Caki2 (cell line): ENCODE measurements around the gene RAPSN. TPM values are rescaled to one million over a fixed set of nuclear protein-coding genes. Genes with fewer than 3 reads are reported as not detected.

ENCODE experiments used
- DNase-seq: peaks from one replicate; pipeline ENCODE4 v3.0.0-alpha.2; 2015; ENCODE audit warnings: low read depth
- in situ Hi-C: cut with HindIII; loops from 2 replicates; pipeline ENCODE4 v1.10.0; 2016; ENCODE audit warnings: low sequenced_read_pairs, low pct_unique_long_range_greater_than_20kb, mixed read lengths
- total RNA-seq: library from RNA; depleted of rRNA; stranded (reverse); fragments of >200 nt; shearing (Covaris generic); gene quantifications from 2 replicates; pipeline ENCODE4 v1.2.3, GENCODE V29; 2014; ENCODE audit warnings: low replicate concordance

RAPSN gene
- total RNA-seq, 1 experiment from 2014 or later = not detected

- in situ Hi-C loops = no loop called here
- DNase-seq = no peak
Observed at GRCh38 chr11:47398011-47398410, 50.9 kb downstream of the RAPSN start.

GRCh38 chr11:47396049-47396320, 53.0 kb downstream of the RAPSN start:
- no peak for DNase-seq
- in situ Hi-C loops = no loop called here

GRCh38 chr11:47395223-47396048, 53.5 kb downstream of the RAPSN start:
- no peak for DNase-seq

GRCh38 chr11:47394322-47395222, 54.4 kb downstream of the RAPSN start:
- in situ Hi-C loops = no loop called here
- DNase-seq = no peak

More at GRCh38 chr11:47395223-47396048, 53.5 kb downstream of the RAPSN start:
- in situ Hi-C loops = no loop called here

GRCh38 chr11:47394050-47394321, 55.0 kb downstream of the RAPSN start:
- no peak for DNase-seq
- in situ Hi-C loops = no loop called here

- no peak for DNase-seq
- in situ Hi-C loops = no loop called here
Observed at GRCh38 chr11:47393163-47394049, 55.5 kb downstream of the RAPSN start.

GRCh38 chr11:47392546-47393162, 56.3 kb downstream of the RAPSN start:
- in situ Hi-C loops = no loop called here

GRCh38 chr11:47391711-47392432, 57.1 kb downstream of the RAPSN start:
- DNase-seq = no peak
- in situ Hi-C loops = no loop called here

More at GRCh38 chr11:47392546-47393162, 56.3 kb downstream of the RAPSN start:
- DNase-seq = no peak

- in situ Hi-C loops = no loop called here
- DNase-seq = no peak
Observed at GRCh38 chr11:47391077-47391583, 57.8 kb downstream of the RAPSN start.

GRCh38 chr11:47390422-47390760, 58.5 kb downstream of the RAPSN start:
- in situ Hi-C loops = no loop called here

GRCh38 chr11:47389577-47390421, 59.1 kb downstream of the RAPSN start:
- in situ Hi-C loops = no loop called here
- no peak for DNase-seq

More at GRCh38 chr11:47390422-47390760, 58.5 kb downstream of the RAPSN start:
- DNase-seq = no peak

GRCh38 chr11:47388697-47389576, 60.0 kb downstream of the RAPSN start:
- DNase-seq = no peak
- in situ Hi-C loops = no loop called here

- in situ Hi-C loops = no loop called here
- no peak for DNase-seq
Observed at GRCh38 chr11:47387944-47388696, 60.8 kb downstream of the RAPSN start.
